Neural cell (in vitro differentiated cells): ENCODE results near the gene SURF2. TPM values are rescaled to one million over a fixed set of nuclear protein-coding genes. Genes with fewer than 3 reads are reported as not detected.

ENCODE experiments used
- H2AFZ ChIP-seq: fragments of 200-600, 300-800 bp; sonication (generic), shearing (Covaris generic); 2 replicates; pipeline ENCODE4 v1.6.0; 2014; ENCODE audit warnings: low read depth, mild to moderate bottlenecking, antibody characterized with exemption, low read length, moderate library complexity
- H3F3A ChIP-seq: fragments of 200-600 bp; shearing (Covaris generic); 2 replicates; pipeline ENCODE4 v1.6.1; 2016; ENCODE audit warnings: mild to moderate bottlenecking, moderate library complexity, mixed read lengths, antibody characterized with exemption, low read length; ENCODE audit not compliant: insufficient read depth, poor library complexity, severe bottlenecking
- H3K27ac ChIP-seq: fragments of 200-600, 300-800 bp; sonication (generic), shearing (Covaris generic); 2 replicates; pipeline ENCODE4 v1.5.1; 2014; ENCODE audit warnings: mild to moderate bottlenecking, low read length, moderate library complexity
- H3K27me3 ChIP-seq: fragments of 300-800, 200-600 bp; sonication (generic), shearing (Covaris generic); 2 replicates; pipeline ENCODE4 v1.6.0; 2014; ENCODE audit warnings: mild to moderate bottlenecking, low read depth, low read length, moderate library complexity; ENCODE audit not compliant: insufficient read depth
- H3K36me3 ChIP-seq: fragments of 300-800, 200-600 bp; sonication (generic), shearing (Covaris generic); 2 replicates; pipeline ENCODE4 v1.5.1; 2014; ENCODE audit warnings: mild to moderate bottlenecking, antibody characterized with exemption, low read length, moderate library complexity; ENCODE audit not compliant: insufficient read depth
- H3K4me2 ChIP-seq: fragments of 300-800, 200-600 bp; sonication (generic), shearing (Covaris generic); 2 replicates; pipeline ENCODE4 v1.6.0; 2014; ENCODE audit warnings: mild to moderate bottlenecking, low read length
- H3K4me3 ChIP-seq: fragments of 300-800, 200-600 bp; sonication (generic), shearing (Covaris generic); 2 replicates; pipeline ENCODE4 v1.5.1; 2014; ENCODE audit warnings: mild to moderate bottlenecking, low read length, moderate library complexity
- H3K79me2 ChIP-seq: fragments of 200-600 bp; shearing (Covaris generic); replicated peaks from 2 replicates; pipeline ENCODE4 v1.6.0; 2014; ENCODE audit warnings: mild to moderate bottlenecking, low read length, moderate library complexity; ENCODE audit not compliant: insufficient read depth
- H3K9ac ChIP-seq: fragments of 300-800, 200-600 bp; sonication (generic), shearing (Covaris generic); 2 replicates; pipeline ENCODE4 v1.6.1; 2016; ENCODE audit warnings: mild to moderate bottlenecking, low read length, mixed read lengths
- H3K9me2 ChIP-seq: fragments of 200-600 bp; shearing (Covaris generic); 2 replicates; pipeline ENCODE4 v1.6.1; 2016; ENCODE audit warnings: mild to moderate bottlenecking, low read length, mixed read lengths; ENCODE audit not compliant: insufficient read depth
- H3K9me3 ChIP-seq: fragments of 200-600, 300-800 bp; sonication (generic), shearing (Covaris generic); 2 replicates; pipeline ENCODE4 v1.6.1; 2016; ENCODE audit warnings: mild to moderate bottlenecking, mixed run types, low read length, moderate library complexity, mixed read lengths
- H4K20me1 ChIP-seq: fragments of 200-600 bp; shearing (Covaris generic); 2 replicates; pipeline ENCODE4 v1.6.1; 2016; ENCODE audit warnings: mild to moderate bottlenecking, mixed run types; ENCODE audit not compliant: insufficient read depth
- EP300 ChIP-seq: fragments of 450-650 bp; conservative IDR thresholded peaks from 2 replicates; pipeline ENCODE4 v1.6.1; 2014; ENCODE audit warnings: antibody characterized with exemption, mild to moderate bottlenecking, moderate library complexity; ENCODE audit not compliant: poor library complexity, severe bottlenecking
- EZH2 ChIP-seq: fragments of 200-600, 300-800 bp; shearing (Covaris generic), sonication (generic); IDR thresholded peaks from 2 replicates; pipeline ENCODE4 v1.6.1; 2014; ENCODE audit warnings: antibody characterized with exemption, low read length, borderline replicate concordance, mild to moderate bottlenecking; ENCODE audit not compliant: insufficient read depth, poor library complexity, severe bottlenecking
- MXI1 ChIP-seq: fragments of 450-650 bp; conservative IDR thresholded peaks from 2 replicates; pipeline ENCODE4 v1.6.1; 2014; ENCODE audit warnings: antibody characterized with exemption, mild to moderate bottlenecking; ENCODE audit not compliant: poor library complexity, severe bottlenecking
- POLR2AphosphoS5 ChIP-seq: IDR thresholded peaks from 2 replicates; pipeline ENCODE4 v1.6.1; 2012
- RAD21 ChIP-seq: fragments of 450-650 bp; conservative IDR thresholded peaks from 2 replicates; pipeline ENCODE4 v1.6.1; 2014; ENCODE audit warnings: antibody characterized with exemption, mild to moderate bottlenecking, moderate library complexity
- SMC3 ChIP-seq: fragments of 450-650 bp; conservative IDR thresholded peaks from 2 replicates; pipeline ENCODE4 v1.6.1; 2014; ENCODE audit warnings: antibody characterized with exemption, mild to moderate bottlenecking, moderate library complexity; ENCODE audit not compliant: poor library complexity
- TAF1 ChIP-seq: IDR thresholded peaks from 2 replicates; pipeline ENCODE4 v1.6.1; 2012; ENCODE audit warnings: low read depth
- polyA plus RNA-seq: library from polyadenylated mRNA; depleted of rRNA; stranded (reverse); fragments of >200 nt; gene quantifications from 2 replicates; pipeline ENCODE4 v1.2.3, GENCODE V29; 2014
- TF ChIP-seq, protein P1 (sequence below): IDR thresholded peaks from 2 replicates; pipeline ENCODE4 v1.6.1; 2012; ENCODE audit warnings: borderline replicate concordance
- TF ChIP-seq, protein P2 (sequence below): fragments of 450-650 bp; IDR thresholded peaks from 2 replicates; pipeline ENCODE4 v1.5.1; 2014; ENCODE audit warnings: antibody characterized with exemption, mild to moderate bottlenecking, moderate library complexity; ENCODE audit not compliant: poor library complexity, severe bottlenecking

The SURF2 gene
- polyA plus RNA-seq, 1 donor from 2014 or later: 36.4 TPM

DNA sequence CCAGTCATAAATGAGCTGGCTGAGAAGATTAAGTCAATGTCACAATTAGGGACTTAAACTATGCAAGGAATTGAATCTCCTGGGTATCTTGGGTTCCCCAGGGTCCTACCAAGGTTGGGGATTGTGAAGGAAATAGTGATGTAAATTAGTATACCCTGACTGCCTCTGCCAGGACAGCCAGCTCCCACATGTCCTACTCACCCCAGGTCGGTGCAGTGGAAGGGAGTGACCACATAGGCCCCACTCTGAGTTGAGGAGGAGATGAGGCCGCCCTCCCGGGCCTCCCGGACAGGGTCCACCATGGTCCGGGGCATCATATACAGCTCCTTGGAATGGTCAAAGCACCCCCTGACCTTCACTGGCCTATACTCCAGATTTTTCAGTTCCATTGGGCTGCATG, 2.8 kb upstream of the SURF2 start:
- no peaks in the 10 kb centered on the region for H4K20me1 ChIP-seq
- no peak overlapping the region for H3K27ac ChIP-seq
- H2AFZ ChIP-seq: no peak overlapping the region
- no peak overlapping the region for H3K4me2 ChIP-seq
- no peaks in the 10 kb centered on the region for H3K9me3 ChIP-seq
- no peaks in the 10 kb centered on the region for H3K27me3 ChIP-seq
- H3K9ac ChIP-seq: no peak overlapping the region
- peaks cover 25% of the 10 kb centered on the region for H3K79me2 ChIP-seq
- no peaks in the 10 kb centered on the region for H3K9me2 ChIP-seq
- no peak overlapping the region for H3K4me3 ChIP-seq
- peaks cover 6% of the 10 kb centered on the region for H3K36me3 ChIP-seq
- H3F3A ChIP-seq: no peaks in the 10 kb centered on the region
- no peak for TF ChIP-seq EP300
- TF ChIP-seq, protein P1, sequence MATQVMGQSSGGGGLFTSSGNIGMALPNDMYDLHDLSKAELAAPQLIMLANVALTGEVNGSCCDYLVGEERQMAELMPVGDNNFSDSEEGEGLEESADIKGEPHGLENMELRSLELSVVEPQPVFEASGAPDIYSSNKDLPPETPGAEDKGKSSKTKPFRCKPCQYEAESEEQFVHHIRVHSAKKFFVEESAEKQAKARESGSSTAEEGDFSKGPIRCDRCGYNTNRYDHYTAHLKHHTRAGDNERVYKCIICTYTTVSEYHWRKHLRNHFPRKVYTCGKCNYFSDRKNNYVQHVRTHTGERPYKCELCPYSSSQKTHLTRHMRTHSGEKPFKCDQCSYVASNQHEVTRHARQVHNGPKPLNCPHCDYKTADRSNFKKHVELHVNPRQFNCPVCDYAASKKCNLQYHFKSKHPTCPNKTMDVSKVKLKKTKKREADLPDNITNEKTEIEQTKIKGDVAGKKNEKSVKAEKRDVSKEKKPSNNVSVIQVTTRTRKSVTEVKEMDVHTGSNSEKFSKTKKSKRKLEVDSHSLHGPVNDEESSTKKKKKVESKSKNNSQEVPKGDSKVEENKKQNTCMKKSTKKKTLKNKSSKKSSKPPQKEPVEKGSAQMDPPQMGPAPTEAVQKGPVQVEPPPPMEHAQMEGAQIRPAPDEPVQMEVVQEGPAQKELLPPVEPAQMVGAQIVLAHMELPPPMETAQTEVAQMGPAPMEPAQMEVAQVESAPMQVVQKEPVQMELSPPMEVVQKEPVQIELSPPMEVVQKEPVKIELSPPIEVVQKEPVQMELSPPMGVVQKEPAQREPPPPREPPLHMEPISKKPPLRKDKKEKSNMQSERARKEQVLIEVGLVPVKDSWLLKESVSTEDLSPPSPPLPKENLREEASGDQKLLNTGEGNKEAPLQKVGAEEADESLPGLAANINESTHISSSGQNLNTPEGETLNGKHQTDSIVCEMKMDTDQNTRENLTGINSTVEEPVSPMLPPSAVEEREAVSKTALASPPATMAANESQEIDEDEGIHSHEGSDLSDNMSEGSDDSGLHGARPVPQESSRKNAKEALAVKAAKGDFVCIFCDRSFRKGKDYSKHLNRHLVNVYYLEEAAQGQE: no peak
- no peak for TF ChIP-seq RAD21
- TF ChIP-seq POLR2AphosphoS5: no peak
- TF ChIP-seq MXI1: no peak
- no peak for TF ChIP-seq TAF1
- TF ChIP-seq, protein P2, sequence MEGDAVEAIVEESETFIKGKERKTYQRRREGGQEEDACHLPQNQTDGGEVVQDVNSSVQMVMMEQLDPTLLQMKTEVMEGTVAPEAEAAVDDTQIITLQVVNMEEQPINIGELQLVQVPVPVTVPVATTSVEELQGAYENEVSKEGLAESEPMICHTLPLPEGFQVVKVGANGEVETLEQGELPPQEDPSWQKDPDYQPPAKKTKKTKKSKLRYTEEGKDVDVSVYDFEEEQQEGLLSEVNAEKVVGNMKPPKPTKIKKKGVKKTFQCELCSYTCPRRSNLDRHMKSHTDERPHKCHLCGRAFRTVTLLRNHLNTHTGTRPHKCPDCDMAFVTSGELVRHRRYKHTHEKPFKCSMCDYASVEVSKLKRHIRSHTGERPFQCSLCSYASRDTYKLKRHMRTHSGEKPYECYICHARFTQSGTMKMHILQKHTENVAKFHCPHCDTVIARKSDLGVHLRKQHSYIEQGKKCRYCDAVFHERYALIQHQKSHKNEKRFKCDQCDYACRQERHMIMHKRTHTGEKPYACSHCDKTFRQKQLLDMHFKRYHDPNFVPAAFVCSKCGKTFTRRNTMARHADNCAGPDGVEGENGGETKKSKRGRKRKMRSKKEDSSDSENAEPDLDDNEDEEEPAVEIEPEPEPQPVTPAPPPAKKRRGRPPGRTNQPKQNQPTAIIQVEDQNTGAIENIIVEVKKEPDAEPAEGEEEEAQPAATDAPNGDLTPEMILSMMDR: no peak
- TF ChIP-seq SMC3: no peak
- TF ChIP-seq EZH2: no peak

DNA sequence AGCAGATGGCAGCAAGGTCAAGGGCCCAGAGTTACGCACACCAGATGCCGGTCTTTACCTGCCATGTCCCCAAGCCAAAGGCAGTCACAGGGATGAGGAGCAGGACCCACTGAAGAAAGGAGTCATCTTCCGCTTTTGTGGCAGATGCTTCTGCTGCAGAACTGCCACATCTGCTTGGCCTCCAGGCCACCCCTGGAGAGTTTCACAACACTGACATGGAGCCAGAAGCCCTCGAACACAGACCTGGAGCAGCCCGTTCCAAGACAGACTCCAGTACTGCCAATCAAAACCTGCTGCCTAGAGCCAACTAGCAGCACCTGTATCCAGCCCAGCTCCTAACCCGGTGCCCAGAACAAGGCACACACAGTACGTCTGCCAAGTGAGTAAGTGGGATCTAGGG, 1.6 kb upstream of the SURF2 start:
- Histone ChIP-seq H3K4me2 (no peak overlapping the region), H3K9me2 (no peaks in the 10 kb centered on the region), H2AFZ (no peak overlapping the region), H3F3A (no peaks in the 10 kb centered on the region), H3K27me3 (no peaks in the 10 kb centered on the region), H3K79me2 (peaks cover 16% of the 10 kb centered on the region), H4K20me1 (no peaks in the 10 kb centered on the region), H3K27ac (no peak overlapping the region), H3K9ac (no peak overlapping the region), H3K4me3 (peak overlapping the region; percentile 95), H3K9me3 (no peaks in the 10 kb centered on the region), H3K36me3 (peaks cover 6% of the 10 kb centered on the region)
- TF ChIP-seq, protein P2: no peak
- TF ChIP-seq TAF1 (no peak), SMC3 (no peak), EP300 (no peak), EZH2 (no peak), POLR2AphosphoS5 (no peak), MXI1 (no peak), RAD21 (no peak)
- TF ChIP-seq, protein P1: no peak
